Activated CD8-positive, alpha-beta T cell treated with anti-CD3 and anti-CD28 coated beads for 36 hours (primary cell): Measurements from ENCODE around the gene KRTAP12-1. TPM values are rescaled to one million over a fixed set of nuclear protein-coding genes. Genes with fewer than 3 reads are reported as not detected.

ENCODE experiments used
- ATAC-seq: fragments of 200-7000 bp; cut with Tn5 transposase; one replicate; pipeline ENCODE4 v1.10.0; 2021; ENCODE audit warnings: mild to moderate bottlenecking, moderate library complexity
- CTCF ChIA-PET: fragments of 350-600 bp; sonication (Branson Sonifier 250); formaldehyde crosslinking; loops from one replicate; lab custom pipeline; 2021; ENCODE audit warnings: antibody characterized with exemption; lab: Charles Lee
- POLR2A ChIA-PET: fragments of 350-600 bp; sonication (Branson Sonifier 250); formaldehyde crosslinking; loops from one replicate; lab custom pipeline; 2021; ENCODE audit warnings: antibody characterized with exemption; lab: Charles Lee
- DNase-seq: peaks from one replicate; pipeline ENCODE4 v3.0.0-alpha.2; 2020
- H3K27ac Mint-ChIP-seq: one replicate; pipeline ENCODE4 v1.8.0; 2021; ENCODE audit warnings: mild to moderate bottlenecking, mixed read lengths
- H3K27me3 Mint-ChIP-seq: one replicate; pipeline ENCODE4 v1.8.0; 2021; ENCODE audit warnings: mixed read lengths
- H3K36me3 Mint-ChIP-seq: one replicate; pipeline ENCODE4 v1.8.0; 2021; ENCODE audit warnings: low read depth, mixed read lengths
- H3K4me1 Mint-ChIP-seq: one replicate; pipeline ENCODE4 v1.8.0; 2021; ENCODE audit warnings: low read depth, mixed read lengths
- H3K4me3 Mint-ChIP-seq: one replicate; pipeline ENCODE4 v1.8.0; 2021; ENCODE audit warnings: mild to moderate bottlenecking, moderate library complexity, mixed read lengths
- H3K9me3 Mint-ChIP-seq: one replicate; pipeline ENCODE4 v1.8.0; 2021; ENCODE audit warnings: mixed read lengths
- intact Hi-C: fragments of 100-400 bp; cut with micrococcal nuclease; formaldehyde crosslinking; loops from one replicate; pipeline ENCODE4 v1.10.0; 2022
- total RNA-seq, 2 experiments: library from RNA; stranded (reverse); gene quantifications; one replicate each; pipeline ENCODE4 v1.2.3, GENCODE V29; 2021
- TF ChIP-seq, protein P1 (sequence below): fragments of 200-600 bp; IDR thresholded peaks from one replicate; pipeline ENCODE4 v1.8.0; 2022; ENCODE audit warnings: antibody characterized with exemption, mild to moderate bottlenecking

The KRTAP12-1 gene, protein sequence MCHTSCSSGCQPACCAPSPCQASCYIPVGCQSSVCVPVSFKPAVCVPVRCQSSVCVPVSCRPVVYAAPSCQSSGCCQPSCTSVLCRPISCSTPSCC
- total RNA-seq: not detected

DNA sequence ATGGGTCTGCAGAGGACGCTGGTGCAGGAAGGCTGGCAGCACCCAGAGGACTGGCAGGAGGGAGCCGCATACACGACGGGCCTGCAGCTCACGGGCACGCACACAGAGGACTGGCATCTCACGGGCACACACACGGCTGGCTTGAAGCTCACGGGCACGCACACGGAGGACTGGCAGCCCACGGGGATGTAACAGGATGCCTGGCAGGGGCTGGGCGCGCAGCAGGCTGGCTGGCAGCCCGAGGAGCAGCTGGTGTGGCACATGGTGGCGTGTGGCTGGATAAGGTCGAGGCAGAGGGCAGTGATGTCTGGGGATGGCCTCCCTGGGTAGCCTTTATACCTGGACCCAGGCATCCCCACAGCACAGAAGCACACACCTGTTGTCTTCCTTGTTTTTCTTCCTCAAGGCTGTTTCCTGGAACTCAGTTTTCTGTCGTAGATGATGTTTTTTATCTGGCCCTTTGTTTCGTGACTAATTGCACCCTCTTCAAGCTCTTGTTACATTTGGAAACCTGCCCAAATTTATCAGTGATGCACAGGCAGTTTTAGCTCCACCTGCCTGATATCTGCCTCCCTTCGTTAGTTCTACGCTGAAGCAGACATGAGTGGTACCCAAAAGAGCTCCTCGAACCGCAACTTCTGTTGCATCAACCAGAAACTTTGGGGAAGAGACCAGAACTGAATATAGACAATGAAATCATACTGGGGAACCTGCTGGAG, at the start of gene KRTAP12-1:
KRTAP12-1 (minus strand) TSS at position 303 of the 719 bp plus-strand sequence; CDS start at position 263, 40 bp downstream.
- H3K4me1 Mint-ChIP-seq: peaks cover 8% of the 10 kb centered on the region
- POLR2A ChIA-PET: no interaction called here
- no peaks in the 10 kb centered on the region for H3K36me3 Mint-ChIP-seq
- intact Hi-C loops: no loop called here
- DNase-seq (no peak), ATAC-seq (no peak)
- CTCF ChIA-PET: interaction anchor here (1.1 kb wide), 1 partner anchor 35 kb away, joined by 3 read pairs; no protein-coding TSS in a partner anchor
- H3K9me3 Mint-ChIP-seq: no peaks in the 10 kb centered on the region
- H3K27me3 Mint-ChIP-seq: no peaks in the 10 kb centered on the region
- H3K4me3 Mint-ChIP-seq: no peak within 1 kb of the TSS
- TF ChIP-seq, protein P1, sequence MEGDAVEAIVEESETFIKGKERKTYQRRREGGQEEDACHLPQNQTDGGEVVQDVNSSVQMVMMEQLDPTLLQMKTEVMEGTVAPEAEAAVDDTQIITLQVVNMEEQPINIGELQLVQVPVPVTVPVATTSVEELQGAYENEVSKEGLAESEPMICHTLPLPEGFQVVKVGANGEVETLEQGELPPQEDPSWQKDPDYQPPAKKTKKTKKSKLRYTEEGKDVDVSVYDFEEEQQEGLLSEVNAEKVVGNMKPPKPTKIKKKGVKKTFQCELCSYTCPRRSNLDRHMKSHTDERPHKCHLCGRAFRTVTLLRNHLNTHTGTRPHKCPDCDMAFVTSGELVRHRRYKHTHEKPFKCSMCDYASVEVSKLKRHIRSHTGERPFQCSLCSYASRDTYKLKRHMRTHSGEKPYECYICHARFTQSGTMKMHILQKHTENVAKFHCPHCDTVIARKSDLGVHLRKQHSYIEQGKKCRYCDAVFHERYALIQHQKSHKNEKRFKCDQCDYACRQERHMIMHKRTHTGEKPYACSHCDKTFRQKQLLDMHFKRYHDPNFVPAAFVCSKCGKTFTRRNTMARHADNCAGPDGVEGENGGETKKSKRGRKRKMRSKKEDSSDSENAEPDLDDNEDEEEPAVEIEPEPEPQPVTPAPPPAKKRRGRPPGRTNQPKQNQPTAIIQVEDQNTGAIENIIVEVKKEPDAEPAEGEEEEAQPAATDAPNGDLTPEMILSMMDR: no peak
- H3K27ac Mint-ChIP-seq: no peak within 1 kb of the TSS

DNA sequence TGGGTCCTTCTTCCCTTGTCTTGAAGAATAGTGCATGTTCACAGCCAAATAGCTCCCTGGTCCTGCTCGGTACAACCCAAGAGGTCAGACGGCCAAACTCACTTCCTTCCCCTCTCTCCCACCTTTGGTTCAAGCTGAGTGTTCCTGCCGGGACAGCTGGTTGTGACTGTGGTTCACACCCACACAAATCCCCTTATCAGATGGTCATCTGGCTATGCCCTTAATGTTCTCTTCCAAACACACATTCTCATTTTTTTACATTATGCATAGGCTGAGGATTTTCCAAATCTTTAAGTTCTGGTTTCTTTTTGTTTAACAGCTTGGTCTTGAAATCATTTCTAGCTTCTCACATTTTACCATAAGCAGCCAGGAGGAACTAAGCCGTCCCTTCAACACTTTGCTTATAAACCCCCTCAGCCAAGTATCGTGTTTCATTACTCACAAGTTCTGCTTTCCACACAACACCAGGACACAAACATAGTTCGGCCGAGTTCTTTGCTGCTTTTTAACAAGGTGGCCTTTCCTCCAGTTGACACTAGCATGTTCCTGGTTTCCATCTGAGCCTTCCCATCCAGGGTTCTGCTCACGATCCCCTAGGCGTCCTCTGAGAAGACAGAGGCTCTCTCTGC, 49.1 kb upstream of the KRTAP12-1 start:
- intact Hi-C loops: no loop called here
- Mint-ChIP-seq H3K36me3 (no peaks in the 10 kb centered on the region), H3K27ac (no peak overlapping the region), H3K9me3 (no peaks in the 10 kb centered on the region), H3K4me3 (no peak overlapping the region), H3K4me1 (no peaks in the 10 kb centered on the region), H3K27me3 (peaks cover 3% of the 10 kb centered on the region)
- ChIA-PET POLR2A (no interaction called here), CTCF (interaction anchor here (2.2 kb wide), 1 partner anchor 12 kb away, joined by 9 read pairs; no protein-coding TSS in a partner anchor)
- ATAC-seq: no peak
- TF ChIP-seq, protein P1: no peak
- no peak for DNase-seq

DNA sequence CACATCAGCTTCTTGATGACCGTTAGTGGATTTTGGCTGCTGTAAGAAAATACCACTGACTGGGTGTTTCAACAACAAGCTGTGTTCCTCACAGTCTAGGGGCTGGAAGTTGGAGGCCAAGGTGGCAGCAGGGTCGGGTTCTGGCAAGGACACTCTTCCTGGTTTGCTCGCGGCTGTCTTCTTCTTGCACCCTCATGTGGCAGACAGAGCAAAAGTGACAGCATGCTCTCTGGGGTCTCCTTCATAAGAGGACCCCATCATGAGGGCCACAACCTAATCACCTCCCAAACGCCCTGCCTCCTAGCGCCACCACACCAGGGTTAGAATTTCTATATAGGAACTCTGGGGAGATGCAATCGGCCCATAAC, 48.0 kb upstream of the KRTAP12-1 start:
- H3K27me3 Mint-ChIP-seq: peaks cover 3% of the 10 kb centered on the region
- H3K27ac Mint-ChIP-seq: no peak overlapping the region
- intact Hi-C loops: no loop called here
- POLR2A ChIA-PET: no interaction called here
- ATAC-seq: no peak
- H3K4me3 Mint-ChIP-seq: no peak overlapping the region
- no peaks in the 10 kb centered on the region for H3K4me1 Mint-ChIP-seq
- no peak for DNase-seq
- no peaks in the 10 kb centered on the region for H3K36me3 Mint-ChIP-seq
- CTCF ChIA-PET: interaction anchor here (2.2 kb wide), 1 partner anchor 13 kb away, joined by 9 read pairs; no protein-coding TSS in a partner anchor
- TF ChIP-seq, protein P1: no peak
- H3K9me3 Mint-ChIP-seq: no peaks in the 10 kb centered on the region

DNA sequence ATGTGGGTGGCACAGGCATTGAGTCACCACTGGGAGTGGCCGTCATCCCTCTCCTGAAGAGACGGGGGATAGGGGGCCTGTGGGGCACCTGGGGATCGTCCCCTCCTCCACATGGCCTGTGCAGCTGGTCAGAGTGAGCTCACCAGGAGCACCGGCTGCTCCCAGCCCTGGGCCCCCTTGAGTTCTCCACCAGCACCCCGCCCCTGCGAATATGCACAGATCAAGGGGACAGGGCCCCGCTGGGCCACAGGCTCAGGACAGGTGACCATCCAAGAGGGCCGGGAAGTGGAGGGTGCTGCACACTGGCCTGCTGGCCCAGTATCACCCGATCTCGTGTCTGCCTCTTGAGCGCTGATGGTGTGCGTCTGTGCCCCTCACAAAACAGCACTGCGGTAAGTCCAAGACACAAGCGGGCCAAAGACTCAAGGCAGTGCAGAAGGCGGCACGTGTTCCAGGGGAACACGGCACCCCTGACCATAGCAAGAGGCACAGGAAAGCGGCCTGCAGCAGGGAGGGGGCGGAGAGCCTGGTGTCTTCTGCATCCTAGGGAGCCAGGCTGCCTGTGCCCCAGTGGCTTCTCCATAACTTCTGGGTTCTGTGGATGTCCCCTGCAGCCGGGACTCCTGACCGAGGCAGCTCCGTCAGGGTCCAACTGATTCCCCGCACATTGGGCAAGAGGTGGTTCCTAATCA, 47.5 kb upstream of the KRTAP12-1 start:
- no peak overlapping the region for H3K27ac Mint-ChIP-seq
- DNase-seq (no peak), ATAC-seq (no peak)
- ChIA-PET POLR2A (interaction anchor here (0.7 kb wide), 1 partner anchor 235 kb away, joined by 3 read pairs; no protein-coding TSS in a partner anchor), CTCF (interaction anchor here (2.2 kb wide), 1 partner anchor 13 kb away, joined by 9 read pairs; no protein-coding TSS in a partner anchor)
- TF ChIP-seq, protein P1: no peak
- no peaks in the 10 kb centered on the region for H3K9me3 Mint-ChIP-seq
- H3K27me3 Mint-ChIP-seq: peaks cover 3% of the 10 kb centered on the region
- H3K4me1 Mint-ChIP-seq: no peaks in the 10 kb centered on the region
- intact Hi-C loops: no loop called here
- no peak overlapping the region for H3K4me3 Mint-ChIP-seq
- H3K36me3 Mint-ChIP-seq: no peaks in the 10 kb centered on the region
